A549 (cell line): ENCODE results near the gene UBAC1.

Experiments used
- JUN ChIP-seq, 2 experiments: fragments of >200 bp; sonication (Bioruptor Twin); formaldehyde crosslinking; IDR thresholded peaks; 2 replicates in 1 of 2; 3 replicates in 1 of 2; pipeline ENCODE4 v1.6.1; 2016 to 2017
- JUNB ChIP-seq: fragments of >200 bp; sonication (Bioruptor Twin); formaldehyde crosslinking; IDR thresholded peaks from 2 replicates; pipeline ENCODE4 v1.6.1; 2016
- MAFK ChIP-seq: fragments of 450-650 bp; IDR thresholded peaks from 2 replicates; pipeline ENCODE4 v1.6.1; 2014; ENCODE audit not compliant: partially characterized antibody
- POLR2A ChIP-seq: IDR thresholded peaks from 2 replicates; pipeline ENCODE4 v1.6.1; 2012; ENCODE audit warnings: mild to moderate bottlenecking, low read length
- RCOR1 ChIP-seq: fragments of 150-350 bp; IDR thresholded peaks from 2 replicates; pipeline ENCODE4 v1.6.1; 2014; ENCODE audit warnings: antibody characterized with exemption, low read length, low read depth
- USF2 ChIP-seq: fragments of 450-650 bp; IDR thresholded peaks from 2 replicates; pipeline ENCODE4 v1.6.1; 2014; ENCODE audit warnings: antibody characterized with exemption
- TF ChIP-seq, protein P1 (sequence below): fragments of >200 bp; sonication (Bioruptor Twin); formaldehyde crosslinking; IDR thresholded peaks from 3 replicates; pipeline ENCODE4 v1.5.1; 2016

GRCh38 chr9:135910216-135910615, 51.0 kb downstream of the UBAC1 start:
- TF ChIP-seq POLR2A (no peak), JUN (IDR thresholded peaks at IDR 0.05) (no peak), MAFK (no peak), RCOR1 (no peak), JUNB (no peak), USF2 (no peak)
- TF ChIP-seq, protein P1, sequence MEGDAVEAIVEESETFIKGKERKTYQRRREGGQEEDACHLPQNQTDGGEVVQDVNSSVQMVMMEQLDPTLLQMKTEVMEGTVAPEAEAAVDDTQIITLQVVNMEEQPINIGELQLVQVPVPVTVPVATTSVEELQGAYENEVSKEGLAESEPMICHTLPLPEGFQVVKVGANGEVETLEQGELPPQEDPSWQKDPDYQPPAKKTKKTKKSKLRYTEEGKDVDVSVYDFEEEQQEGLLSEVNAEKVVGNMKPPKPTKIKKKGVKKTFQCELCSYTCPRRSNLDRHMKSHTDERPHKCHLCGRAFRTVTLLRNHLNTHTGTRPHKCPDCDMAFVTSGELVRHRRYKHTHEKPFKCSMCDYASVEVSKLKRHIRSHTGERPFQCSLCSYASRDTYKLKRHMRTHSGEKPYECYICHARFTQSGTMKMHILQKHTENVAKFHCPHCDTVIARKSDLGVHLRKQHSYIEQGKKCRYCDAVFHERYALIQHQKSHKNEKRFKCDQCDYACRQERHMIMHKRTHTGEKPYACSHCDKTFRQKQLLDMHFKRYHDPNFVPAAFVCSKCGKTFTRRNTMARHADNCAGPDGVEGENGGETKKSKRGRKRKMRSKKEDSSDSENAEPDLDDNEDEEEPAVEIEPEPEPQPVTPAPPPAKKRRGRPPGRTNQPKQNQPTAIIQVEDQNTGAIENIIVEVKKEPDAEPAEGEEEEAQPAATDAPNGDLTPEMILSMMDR = no peak
